GM23338 (cell line): ENCODE results near the gene BTNL8. TPM values are rescaled to one million over a fixed set of nuclear protein-coding genes. Genes with fewer than 3 reads are reported as not detected.
A peak's percentile ranks its signal among the peaks of the same experiment; 100 is the strongest.

Source experiments
- ATAC-seq: fragments of 200-7000 bp; cut with Tn5 transposase; 3 replicates; pipeline ENCODE4 v1.9.1; 2020
- DNase-seq: peaks from one replicate; pipeline ENCODE4 v3.0.0-alpha.2; 2015; ENCODE audit warnings: low spot score
- H2AFZ ChIP-seq: fragments of 200-600 bp; sonication (generic); 2 replicates; pipeline ENCODE4 v1.8.0; 2016; ENCODE audit warnings: antibody characterized with exemption, mild to moderate bottlenecking, moderate library complexity
- H3F3A ChIP-seq: fragments of 200-600 bp; sonication (generic); replicated peaks from 2 replicates; pipeline ENCODE4 v1.8.0; 2017; ENCODE audit warnings: antibody characterized with exemption, mixed run types, low read depth
- H3K27ac ChIP-seq: fragments of 200-600 bp; sonication (generic); 2 replicates; pipeline ENCODE4 v1.6.1; 2016; ENCODE audit warnings: low read depth
- H3K27me3 ChIP-seq: fragments of 200-600 bp; sonication (generic); 2 replicates; pipeline ENCODE4 v1.8.0; 2016; ENCODE audit warnings: mild to moderate bottlenecking, mixed run types, moderate library complexity; ENCODE audit not compliant: insufficient read depth
- H3K36me3 ChIP-seq: fragments of 200-600 bp; sonication (generic); 2 replicates; pipeline ENCODE4 v1.8.0; 2016; ENCODE audit warnings: mild to moderate bottlenecking; ENCODE audit not compliant: insufficient read depth
- H3K4me1 ChIP-seq: fragments of 200-600 bp; sonication (generic); 2 replicates; pipeline ENCODE4 v1.8.0; 2016; ENCODE audit warnings: mild to moderate bottlenecking, moderate library complexity; ENCODE audit not compliant: insufficient read depth
- H3K4me2 ChIP-seq: fragments of 200-600 bp; sonication (generic); 2 replicates; pipeline ENCODE4 v1.7.1; 2017; ENCODE audit warnings: mixed run types
- H3K4me3 ChIP-seq: fragments of 200-600 bp; sonication (generic); 2 replicates; pipeline ENCODE4 v1.6.1; 2016; ENCODE audit warnings: mixed run types
- H3K79me2 ChIP-seq: fragments of 200-600 bp; sonication (generic); replicated peaks from 2 replicates; pipeline ENCODE4 v1.8.0; 2017; ENCODE audit warnings: mild to moderate bottlenecking; ENCODE audit not compliant: insufficient read depth
- H3K9me2 ChIP-seq: fragments of 200-600 bp; sonication (generic); 2 replicates; pipeline ENCODE4 v1.8.0; 2017; ENCODE audit not compliant: insufficient read depth
- H4K20me1 ChIP-seq: fragments of 200-600 bp; sonication (generic); replicated peaks from 2 replicates; pipeline ENCODE4 v1.8.0; 2017; ENCODE audit warnings: mild to moderate bottlenecking; ENCODE audit not compliant: insufficient read depth
- H3K27ac Mint-ChIP-seq: 2 replicates; pipeline ENCODE4 v1.8.0; 2020; ENCODE audit warnings: inconsistent platforms, mild to moderate bottlenecking, moderate library complexity, mixed read lengths
- H3K27me3 Mint-ChIP-seq: 3 replicates; pipeline ENCODE4 v1.8.0; 2022; ENCODE audit warnings: low read depth, mild to moderate bottlenecking, moderate library complexity, mixed read lengths, inconsistent platforms; ENCODE audit not compliant: insufficient read depth, poor library complexity
- H3K36me3 Mint-ChIP-seq: 3 replicates; pipeline ENCODE4 v1.8.0; 2021; ENCODE audit warnings: low read depth, mild to moderate bottlenecking, inconsistent platforms, moderate library complexity, mixed read lengths
- H3K4me1 Mint-ChIP-seq: 3 replicates; pipeline ENCODE4 v1.8.0; 2020; ENCODE audit warnings: mild to moderate bottlenecking, inconsistent platforms, mixed read lengths
- H3K4me3 Mint-ChIP-seq: 3 replicates; pipeline ENCODE4 v1.8.0; 2021; ENCODE audit warnings: moderate library complexity, mild to moderate bottlenecking, inconsistent platforms, mixed read lengths
- H3K9me3 Mint-ChIP-seq: 3 replicates; pipeline ENCODE4 v1.8.0; 2020; ENCODE audit warnings: moderate library complexity, mild to moderate bottlenecking, inconsistent platforms, mixed read lengths
- CREB1 ChIP-seq: fragments of 250-450 bp; sonication (Bioruptor Pico); IDR thresholded peaks from 2 replicates; pipeline ENCODE4 v1.5.0; 2020; ENCODE audit warnings: low read depth, mild to moderate bottlenecking, moderate library complexity
- EZH2 ChIP-seq: fragments of 200-600 bp; sonication (generic); IDR thresholded peaks from one replicate; pipeline ENCODE4 v1.8.0; 2017; ENCODE audit warnings: antibody characterized with exemption, mild to moderate bottlenecking, low read depth; ENCODE audit not compliant: unreplicated experiment
- EZH2phosphoT487 ChIP-seq: fragments of 200-600 bp; sonication (generic); IDR thresholded peaks from one replicate; pipeline ENCODE4 v1.8.1; 2018; ENCODE audit warnings: antibody characterized with exemption; ENCODE audit not compliant: unreplicated experiment
- NANOG ChIP-seq: IDR thresholded peaks from 2 replicates; pipeline ENCODE4 v1.6.1; 2016; ENCODE audit warnings: antibody characterized with exemption, borderline replicate concordance
- POLR2AphosphoS5 ChIP-seq: IDR thresholded peaks from 2 replicates; pipeline ENCODE4 v1.6.1; 2016; ENCODE audit warnings: antibody characterized with exemption, low read depth
- ZNF114 ChIP-seq: fragments of 250-450 bp; sonication (Bioruptor Pico); IDR thresholded peaks from 2 replicates; pipeline ENCODE4 v1.5.0; 2020; ENCODE audit warnings: mild to moderate bottlenecking, moderate library complexity
- polyA plus RNA-seq: library from polyadenylated mRNA; unstranded; fragments of >200 nt; fragmentation: Nextera tagmentation; extraction: Ambion mirVana; gene quantifications from 2 replicates; pipeline ENCODE4 v1.2.1, GENCODE V29; 2016
- total RNA-seq: library from RNA; depleted of rRNA; stranded (reverse); fragments of >200 nt; shearing (Covaris generic); gene quantifications from 2 replicates; pipeline ENCODE4 v1.2.3, GENCODE V29; 2014
- TF ChIP-seq, protein P1 (sequence below): IDR thresholded peaks from one replicate; pipeline ENCODE4 v1.6.1; 2018; ENCODE audit warnings: antibody characterized with exemption; ENCODE audit not compliant: unreplicated experiment
- TF ChIP-seq, protein P2 (sequence below), 2 experiments: fragments of 200-600 bp in 1 of 2; sonication (generic) in 1 of 2; conservative IDR thresholded peaks; 2 replicates each; pipeline versions ENCODE4 v1.5.1 to v1.6.1; 2016 to 2017; ENCODE audit warnings: antibody characterized with exemption in 2 of 2, low read depth in 2 of 2, mild to moderate bottlenecking in 2 of 2, moderate library complexity in 1 of 2
- TF ChIP-seq, protein P3 (sequence below): fragments of 250-450 bp; sonication (Bioruptor Pico); IDR thresholded peaks from 2 replicates; pipeline ENCODE4 v1.5.0; 2020; ENCODE audit warnings: mild to moderate bottlenecking, moderate library complexity

BTNL8 gene
- total and polyA plus RNA-seq, 2 experiments from 2014 or later: 0.23 TPM; not detected in 1

DNA sequence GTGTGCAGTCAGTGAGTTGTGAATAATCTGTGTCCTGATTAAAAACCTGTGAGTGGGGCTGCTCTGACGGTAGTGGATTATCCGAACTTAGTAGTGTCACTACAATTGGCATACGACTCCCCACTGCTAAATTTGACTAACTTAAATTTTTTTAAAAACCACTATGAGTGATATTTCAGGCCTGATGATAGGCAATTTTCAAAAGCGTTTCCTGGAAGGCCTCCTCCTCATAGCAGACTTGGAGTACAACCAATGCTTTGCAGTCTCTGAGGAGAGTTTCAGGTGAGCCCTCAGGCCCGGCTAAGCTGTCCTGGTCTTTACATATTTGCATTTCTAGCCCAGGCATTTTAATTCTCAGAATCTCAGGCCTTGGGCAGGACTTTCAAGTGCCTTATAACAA, 10.8 kb downstream of the BTNL8 start:
- Histone ChIP-seq H3K79me2 (no peaks in the 10 kb centered on the region), H4K20me1 (no peaks in the 10 kb centered on the region), H3K27me3 (no peaks in the 10 kb centered on the region), H3K27ac (no peak overlapping the region), H2AFZ (no peak overlapping the region), H3K36me3 (no peaks in the 10 kb centered on the region), H3F3A (no peaks in the 10 kb centered on the region), H3K4me3 (no peak overlapping the region), H3K4me2 (no peak overlapping the region), H3K4me1 (peaks cover 13% of the 10 kb centered on the region), H3K9me2 (peaks cover 19% of the 10 kb centered on the region)
- Mint-ChIP-seq H3K27ac (no peak overlapping the region), H3K27me3 (no peaks in the 10 kb centered on the region), H3K9me3 (peaks cover 13% of the 10 kb centered on the region), H3K36me3 (peaks cover 9% of the 10 kb centered on the region; the same call in 2 of the 3 replicates), H3K4me3 (no peak overlapping the region), H3K4me1 (peaks cover 28% of the 10 kb centered on the region)
- TF ChIP-seq, protein P1, sequence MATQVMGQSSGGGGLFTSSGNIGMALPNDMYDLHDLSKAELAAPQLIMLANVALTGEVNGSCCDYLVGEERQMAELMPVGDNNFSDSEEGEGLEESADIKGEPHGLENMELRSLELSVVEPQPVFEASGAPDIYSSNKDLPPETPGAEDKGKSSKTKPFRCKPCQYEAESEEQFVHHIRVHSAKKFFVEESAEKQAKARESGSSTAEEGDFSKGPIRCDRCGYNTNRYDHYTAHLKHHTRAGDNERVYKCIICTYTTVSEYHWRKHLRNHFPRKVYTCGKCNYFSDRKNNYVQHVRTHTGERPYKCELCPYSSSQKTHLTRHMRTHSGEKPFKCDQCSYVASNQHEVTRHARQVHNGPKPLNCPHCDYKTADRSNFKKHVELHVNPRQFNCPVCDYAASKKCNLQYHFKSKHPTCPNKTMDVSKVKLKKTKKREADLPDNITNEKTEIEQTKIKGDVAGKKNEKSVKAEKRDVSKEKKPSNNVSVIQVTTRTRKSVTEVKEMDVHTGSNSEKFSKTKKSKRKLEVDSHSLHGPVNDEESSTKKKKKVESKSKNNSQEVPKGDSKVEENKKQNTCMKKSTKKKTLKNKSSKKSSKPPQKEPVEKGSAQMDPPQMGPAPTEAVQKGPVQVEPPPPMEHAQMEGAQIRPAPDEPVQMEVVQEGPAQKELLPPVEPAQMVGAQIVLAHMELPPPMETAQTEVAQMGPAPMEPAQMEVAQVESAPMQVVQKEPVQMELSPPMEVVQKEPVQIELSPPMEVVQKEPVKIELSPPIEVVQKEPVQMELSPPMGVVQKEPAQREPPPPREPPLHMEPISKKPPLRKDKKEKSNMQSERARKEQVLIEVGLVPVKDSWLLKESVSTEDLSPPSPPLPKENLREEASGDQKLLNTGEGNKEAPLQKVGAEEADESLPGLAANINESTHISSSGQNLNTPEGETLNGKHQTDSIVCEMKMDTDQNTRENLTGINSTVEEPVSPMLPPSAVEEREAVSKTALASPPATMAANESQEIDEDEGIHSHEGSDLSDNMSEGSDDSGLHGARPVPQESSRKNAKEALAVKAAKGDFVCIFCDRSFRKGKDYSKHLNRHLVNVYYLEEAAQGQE: no peak
- TF ChIP-seq, protein P2, sequence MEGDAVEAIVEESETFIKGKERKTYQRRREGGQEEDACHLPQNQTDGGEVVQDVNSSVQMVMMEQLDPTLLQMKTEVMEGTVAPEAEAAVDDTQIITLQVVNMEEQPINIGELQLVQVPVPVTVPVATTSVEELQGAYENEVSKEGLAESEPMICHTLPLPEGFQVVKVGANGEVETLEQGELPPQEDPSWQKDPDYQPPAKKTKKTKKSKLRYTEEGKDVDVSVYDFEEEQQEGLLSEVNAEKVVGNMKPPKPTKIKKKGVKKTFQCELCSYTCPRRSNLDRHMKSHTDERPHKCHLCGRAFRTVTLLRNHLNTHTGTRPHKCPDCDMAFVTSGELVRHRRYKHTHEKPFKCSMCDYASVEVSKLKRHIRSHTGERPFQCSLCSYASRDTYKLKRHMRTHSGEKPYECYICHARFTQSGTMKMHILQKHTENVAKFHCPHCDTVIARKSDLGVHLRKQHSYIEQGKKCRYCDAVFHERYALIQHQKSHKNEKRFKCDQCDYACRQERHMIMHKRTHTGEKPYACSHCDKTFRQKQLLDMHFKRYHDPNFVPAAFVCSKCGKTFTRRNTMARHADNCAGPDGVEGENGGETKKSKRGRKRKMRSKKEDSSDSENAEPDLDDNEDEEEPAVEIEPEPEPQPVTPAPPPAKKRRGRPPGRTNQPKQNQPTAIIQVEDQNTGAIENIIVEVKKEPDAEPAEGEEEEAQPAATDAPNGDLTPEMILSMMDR (conservative IDR thresholded peaks at IDR 0.05; ENCODE audit: low read depth in 2 of 2): no peak
- TF ChIP-seq EZH2phosphoT487 (no peak), NANOG (no peak), POLR2AphosphoS5 (no peak), EZH2 (no peak), CREB1 (CRISPR knock-in tag) (no peak)
- ATAC-seq: peak; percentile 32; the same call in 1 of the 3 replicates
- DNase-seq: no peak

DNA sequence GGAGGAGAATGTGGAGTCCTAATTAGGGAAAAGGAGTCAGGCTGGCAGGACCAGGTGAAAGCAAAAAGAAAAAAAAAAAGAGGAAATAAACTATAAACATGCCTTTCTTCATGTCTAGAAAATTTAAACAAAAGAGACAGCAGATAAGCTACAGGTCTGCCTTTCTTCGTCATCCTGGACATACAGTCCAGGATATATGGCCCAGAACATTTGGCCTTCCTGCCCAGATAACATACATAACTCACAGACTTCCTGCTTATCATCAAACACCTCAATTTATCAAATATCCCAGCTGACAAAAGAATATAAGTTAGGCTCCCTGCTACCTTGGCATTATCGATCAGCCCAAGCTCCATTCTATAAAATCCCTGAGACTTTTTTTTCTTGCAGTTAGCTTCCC, 11.2 kb downstream of the BTNL8 start:
- no peak overlapping the region for H3K27ac ChIP-seq
- DNase-seq (no peak), ATAC-seq (no peak)
- Mint-ChIP-seq H3K27ac (no peak overlapping the region), H3K9me3 (peaks cover 13% of the 10 kb centered on the region), H3K36me3 (peaks cover 9% of the 10 kb centered on the region; the same call in 2 of the 3 replicates), H3K4me1 (peaks cover 28% of the 10 kb centered on the region), H3K27me3 (no peaks in the 10 kb centered on the region), H3K4me3 (no peak overlapping the region)
- no peaks in the 10 kb centered on the region for H3F3A ChIP-seq
- H3K9me2 ChIP-seq: peaks cover 19% of the 10 kb centered on the region
- no peak overlapping the region for H3K4me2 ChIP-seq
- H3K36me3 ChIP-seq: no peaks in the 10 kb centered on the region
- H4K20me1 ChIP-seq: no peaks in the 10 kb centered on the region
- H3K79me2 ChIP-seq: no peaks in the 10 kb centered on the region
- H2AFZ ChIP-seq: no peak overlapping the region
- peaks cover 13% of the 10 kb centered on the region for H3K4me1 ChIP-seq
- no peak overlapping the region for H3K4me3 ChIP-seq
- no peaks in the 10 kb centered on the region for H3K27me3 ChIP-seq
- TF ChIP-seq NANOG: no peak
- TF ChIP-seq POLR2AphosphoS5: no peak
- TF ChIP-seq EZH2: no peak
- TF ChIP-seq ZNF114 (CRISPR knock-in tag): no peak
- TF ChIP-seq, protein P3, sequence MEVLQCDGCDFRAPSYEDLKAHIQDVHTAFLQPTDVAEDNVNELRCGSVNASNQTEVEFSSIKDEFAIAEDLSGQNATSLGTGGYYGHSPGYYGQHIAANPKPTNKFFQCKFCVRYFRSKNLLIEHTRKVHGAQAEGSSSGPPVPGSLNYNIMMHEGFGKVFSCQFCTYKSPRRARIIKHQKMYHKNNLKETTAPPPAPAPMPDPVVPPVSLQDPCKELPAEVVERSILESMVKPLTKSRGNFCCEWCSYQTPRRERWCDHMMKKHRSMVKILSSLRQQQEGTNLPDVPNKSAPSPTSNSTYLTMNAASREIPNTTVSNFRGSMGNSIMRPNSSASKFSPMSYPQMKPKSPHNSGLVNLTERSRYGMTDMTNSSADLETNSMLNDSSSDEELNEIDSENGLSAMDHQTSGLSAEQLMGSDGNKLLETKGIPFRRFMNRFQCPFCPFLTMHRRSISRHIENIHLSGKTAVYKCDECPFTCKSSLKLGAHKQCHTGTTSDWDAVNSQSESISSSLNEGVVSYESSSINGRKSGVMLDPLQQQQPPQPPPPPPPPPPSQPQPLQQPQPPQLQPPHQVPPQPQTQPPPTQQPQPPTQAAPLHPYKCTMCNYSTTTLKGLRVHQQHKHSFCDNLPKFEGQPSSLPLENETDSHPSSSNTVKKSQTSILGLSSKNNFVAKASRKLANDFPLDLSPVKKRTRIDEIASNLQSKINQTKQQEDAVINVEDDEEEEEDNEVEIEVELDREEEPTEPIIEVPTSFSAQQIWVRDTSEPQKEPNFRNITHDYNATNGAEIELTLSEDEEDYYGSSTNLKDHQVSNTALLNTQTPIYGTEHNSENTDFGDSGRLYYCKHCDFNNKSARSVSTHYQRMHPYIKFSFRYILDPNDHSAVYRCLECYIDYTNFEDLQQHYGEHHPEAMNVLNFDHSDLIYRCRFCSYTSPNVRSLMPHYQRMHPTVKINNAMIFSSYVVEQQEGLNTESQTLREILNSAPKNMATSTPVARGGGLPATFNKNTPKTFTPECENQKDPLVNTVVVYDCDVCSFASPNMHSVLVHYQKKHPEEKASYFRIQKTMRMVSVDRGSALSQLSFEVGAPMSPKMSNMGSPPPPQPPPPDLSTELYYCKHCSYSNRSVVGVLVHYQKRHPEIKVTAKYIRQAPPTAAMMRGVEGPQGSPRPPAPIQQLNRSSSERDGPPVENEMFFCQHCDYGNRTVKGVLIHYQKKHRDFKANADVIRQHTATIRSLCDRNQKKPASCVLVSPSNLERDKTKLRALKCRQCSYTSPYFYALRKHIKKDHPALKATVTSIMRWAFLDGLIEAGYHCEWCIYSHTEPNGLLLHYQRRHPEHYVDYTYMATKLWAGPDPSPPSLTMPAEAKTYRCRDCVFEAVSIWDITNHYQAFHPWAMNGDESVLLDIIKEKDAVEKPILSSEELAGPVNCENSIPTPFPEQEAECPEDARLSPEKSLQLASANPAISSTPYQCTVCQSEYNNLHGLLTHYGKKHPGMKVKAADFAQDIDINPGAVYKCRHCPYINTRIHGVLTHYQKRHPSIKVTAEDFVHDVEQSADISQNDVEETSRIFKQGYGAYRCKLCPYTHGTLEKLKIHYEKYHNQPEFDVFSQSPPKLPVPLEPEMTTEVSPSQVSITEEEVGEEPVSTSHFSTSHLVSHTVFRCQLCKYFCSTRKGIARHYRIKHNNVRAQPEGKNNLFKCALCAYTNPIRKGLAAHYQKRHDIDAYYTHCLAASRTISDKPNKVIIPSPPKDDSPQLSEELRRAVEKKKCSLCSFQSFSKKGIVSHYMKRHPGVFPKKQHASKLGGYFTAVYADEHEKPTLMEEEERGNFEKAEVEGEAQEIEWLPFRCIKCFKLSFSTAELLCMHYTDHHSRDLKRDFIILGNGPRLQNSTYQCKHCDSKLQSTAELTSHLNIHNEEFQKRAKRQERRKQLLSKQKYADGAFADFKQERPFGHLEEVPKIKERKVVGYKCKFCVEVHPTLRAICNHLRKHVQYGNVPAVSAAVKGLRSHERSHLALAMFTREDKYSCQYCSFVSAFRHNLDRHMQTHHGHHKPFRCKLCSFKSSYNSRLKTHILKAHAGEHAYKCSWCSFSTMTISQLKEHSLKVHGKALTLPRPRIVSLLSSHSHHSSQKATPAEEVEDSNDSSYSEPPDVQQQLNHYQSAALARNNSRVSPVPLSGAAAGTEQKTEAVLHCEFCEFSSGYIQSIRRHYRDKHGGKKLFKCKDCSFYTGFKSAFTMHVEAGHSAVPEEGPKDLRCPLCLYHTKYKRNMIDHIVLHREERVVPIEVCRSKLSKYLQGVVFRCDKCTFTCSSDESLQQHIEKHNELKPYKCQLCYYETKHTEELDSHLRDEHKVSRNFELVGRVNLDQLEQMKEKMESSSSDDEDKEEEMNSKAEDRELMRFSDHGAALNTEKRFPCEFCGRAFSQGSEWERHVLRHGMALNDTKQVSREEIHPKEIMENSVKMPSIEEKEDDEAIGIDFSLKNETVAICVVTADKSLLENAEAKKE (CRISPR knock-in tag): no peak
